GM19193 (cell line): ENCODE data around the gene ADAM19.

ENCODE experiments used
- POLR2A ChIP-seq: IDR thresholded peaks from 4 replicates; pipeline ENCODE4 v1.6.1; 2011; ENCODE audit not compliant: insufficient read depth, insufficient read length; ENCODE audit errors: extremely low read depth

Gene ADAM19

GRCh38 chr5:157447201-157447637 lies 128.4 kb downstream of the ADAM19 start:
- TF ChIP-seq POLR2A: no peak

GRCh38 chr5:157446412-157446935 lies 129.1 kb downstream of the ADAM19 start:
- no peak for TF ChIP-seq POLR2A

GRCh38 chr5:157445745-157446411 lies 129.7 kb downstream of the ADAM19 start:
- TF ChIP-seq POLR2A: no peak

GRCh38 chr5:157444224-157444623 lies 131.4 kb downstream of the ADAM19 start:
- no peak for TF ChIP-seq POLR2A

DNA sequence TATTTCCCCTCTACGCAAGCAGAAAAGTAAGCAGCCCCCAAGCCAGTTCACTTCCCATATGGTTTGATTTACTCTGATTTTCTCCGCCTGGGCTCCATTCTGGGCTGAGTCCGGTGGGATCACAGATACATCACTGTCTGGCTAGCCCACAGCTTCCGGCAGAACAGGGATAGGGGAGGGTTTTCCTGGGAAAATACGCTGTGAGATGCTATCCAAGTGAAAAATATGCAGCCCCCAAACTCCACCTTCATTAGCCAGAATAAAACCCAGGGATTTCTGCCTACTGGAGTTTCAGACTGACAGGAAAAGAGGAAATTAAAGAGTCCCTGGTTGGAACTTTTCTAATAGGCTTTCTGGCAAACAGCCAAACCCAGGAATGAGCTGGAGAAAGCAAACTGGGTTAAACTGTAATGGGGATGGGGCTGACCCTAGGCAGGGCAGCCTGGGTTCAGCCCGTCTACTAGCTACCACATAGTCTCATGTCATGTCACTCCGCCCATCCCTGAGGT lies 132.5 kb downstream of the ADAM19 start:
- no peak for TF ChIP-seq POLR2A

DNA sequence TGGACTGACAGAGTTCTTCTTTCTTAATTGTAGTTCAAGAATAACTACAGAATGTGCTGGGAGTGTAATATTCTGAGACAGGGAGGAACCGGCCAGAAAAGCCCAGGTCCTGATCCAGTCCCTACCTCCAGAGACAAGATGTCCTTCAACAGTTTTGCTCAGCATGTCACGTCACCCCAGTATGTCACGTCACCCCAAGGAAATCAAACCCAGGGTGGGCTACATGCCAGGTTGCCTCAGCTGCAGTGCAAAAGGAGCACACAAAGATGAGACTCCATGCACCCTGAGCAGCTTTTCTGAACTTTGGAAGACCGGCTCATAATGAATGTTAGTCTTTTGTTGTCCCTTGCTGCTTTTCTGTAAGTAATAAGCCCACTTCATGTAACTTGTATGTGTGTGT lies 141.5 kb downstream of the ADAM19 start:
- no peak for TF ChIP-seq POLR2A

DNA sequence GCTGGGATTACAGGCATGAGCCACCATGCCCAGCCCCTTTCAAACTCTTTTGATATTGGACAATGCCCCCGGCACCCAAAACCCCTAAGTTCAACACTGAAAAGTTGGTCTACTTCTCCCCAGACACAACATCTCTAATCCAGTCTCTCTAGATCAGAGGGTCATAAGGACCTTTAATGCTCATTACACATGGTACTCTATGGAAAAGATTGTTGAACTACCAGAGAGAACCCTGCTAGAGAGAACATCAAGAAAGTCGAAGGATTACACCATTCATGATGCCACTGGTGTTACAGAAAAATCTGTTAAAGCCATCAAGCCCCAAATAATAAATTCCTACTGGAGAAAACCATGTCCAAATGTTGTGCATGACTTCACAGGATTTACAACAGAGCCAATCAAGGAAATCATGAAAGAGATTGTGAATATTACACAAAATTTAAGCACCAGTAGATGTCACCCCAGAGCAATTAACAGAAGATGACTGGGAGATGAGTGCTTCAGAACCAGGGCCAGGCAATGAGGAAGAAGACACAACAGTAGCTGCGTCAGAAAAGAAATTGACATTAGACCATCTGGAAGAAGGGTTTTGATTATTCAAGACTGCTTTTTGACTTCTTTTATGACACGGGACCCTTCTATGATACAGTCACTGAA lies 143.9 kb downstream of the ADAM19 start:
- TF ChIP-seq POLR2A: no peak
